A549 (cell line): ENCODE results near the gene EP400. TPM values are rescaled to one million over a fixed set of nuclear protein-coding genes. Genes with fewer than 3 reads are reported as not detected.

Experiments used
- ATAC-seq, 2 experiments: fragments of 200-7000 bp in 1 of 2; fragments of >200 bp in 1 of 2; cut with Nextera tagmentation in 1 of 2; cut with Tn5 transposase in 1 of 2; 3 replicates each; pipeline versions ENCODE4 v1.8.0 to v1.9.1; 2018 to 2020; ENCODE audit warnings: mild to moderate bottlenecking in 1 of 2, moderate library complexity in 1 of 2
- CTCF ChIA-PET: fragments of 300-600 bp; sonication (Branson Sonifier 250); formaldehyde crosslinking; extraction: SDS; loops from one replicate; lab custom pipeline; 2021; ENCODE audit warnings: antibody characterized with exemption, inconsistent platforms; lab: Yijun Ruan, JAX
- POLR2A ChIA-PET: fragments of 350-600 bp; formaldehyde crosslinking; extraction: SDS; loops from one replicate; lab custom pipeline; 2021; ENCODE audit warnings: antibody characterized with exemption, inconsistent platforms; lab: Yijun Ruan, JAX
- DNase-seq, 2 experiments: peaks; one replicate each; pipeline versions ENCODE4 v3.0.0 to v3.0.0-alpha.2; 2011 to 2016; ENCODE audit warnings: low read depth in 1 of 2, low spot score in 1 of 2
- FAIRE-seq: peaks from 2 replicates; lab custom pipeline; 2011; peaks lifted over from hg19 to GRCh38; lab: Jason Lieb, UNC
- H3K27ac ChIP-seq, 2 experiments: fragments of >200 bp; sonication (Bioruptor Twin); formaldehyde crosslinking; 3 replicates each; pipeline ENCODE4 v1.5.1; 2016 to 2017
- H3K4me1 ChIP-seq: fragments of >200 bp; sonication (Bioruptor Twin); formaldehyde crosslinking; 3 replicates; pipeline ENCODE4 v1.6.1; 2016
- H3K4me2 ChIP-seq: fragments of >200 bp; sonication (Bioruptor Twin); formaldehyde crosslinking; 3 replicates; pipeline ENCODE4 v1.6.1; 2016
- H3K4me3 ChIP-seq: fragments of >200 bp; sonication (Bioruptor Twin); formaldehyde crosslinking; 3 replicates; pipeline ENCODE4 v1.5.1; 2016
- H3K9me3 ChIP-seq: fragments of >200 bp; sonication (Bioruptor Twin); formaldehyde crosslinking; 3 replicates; pipeline ENCODE4 v1.6.1; 2016
- BHLHE40 ChIP-seq: IDR thresholded peaks from 2 replicates; pipeline ENCODE4 v1.6.1; 2012; ENCODE audit warnings: low read depth, low read length, inconsistent platforms
- CEBPB ChIP-seq, 2 experiments: fragments of >200 bp in 1 of 2; sonication (Bioruptor Twin) in 1 of 2; formaldehyde crosslinking in 1 of 2; IDR thresholded peaks; 2 replicates each; pipeline ENCODE4 v1.6.1; 2012 to 2016
- GATA3 ChIP-seq: IDR thresholded peaks from 2 replicates; pipeline ENCODE4 v1.6.1; 2012; ENCODE audit warnings: borderline replicate concordance
- HEYL ChIP-seq: fragments of 250-450 bp; sonication (Bioruptor Pico); IDR thresholded peaks from 2 replicates; pipeline ENCODE4 v1.8.0; 2021; ENCODE audit warnings: mild to moderate bottlenecking, moderate library complexity
- HOXA7 ChIP-seq: fragments of 250-450 bp; sonication (Bioruptor Pico); IDR thresholded peaks from 2 replicates; pipeline ENCODE4 v1.5.0; 2020; ENCODE audit warnings: mild to moderate bottlenecking, moderate library complexity
- JUNB ChIP-seq: fragments of >200 bp; sonication (Bioruptor Twin); formaldehyde crosslinking; IDR thresholded peaks from 2 replicates; pipeline ENCODE4 v1.6.1; 2016
- KDM5A ChIP-seq: fragments of 200-600 bp; sonication (generic); IDR thresholded peaks from 2 replicates; pipeline ENCODE4 v1.6.1; 2016; ENCODE audit warnings: antibody characterized with exemption, mild to moderate bottlenecking
- MAFK ChIP-seq: fragments of 450-650 bp; IDR thresholded peaks from 2 replicates; pipeline ENCODE4 v1.6.1; 2014; ENCODE audit not compliant: partially characterized antibody
- NFE2L2 ChIP-seq: fragments of 150-350 bp; conservative IDR thresholded peaks from 2 replicates; pipeline ENCODE4 v1.6.1; 2014; ENCODE audit warnings: low read length
- NPAS2 ChIP-seq: fragments of 250-450 bp; sonication (Bioruptor Pico); IDR thresholded peaks from 2 replicates; pipeline ENCODE4 v1.8.0; 2022; ENCODE audit warnings: mild to moderate bottlenecking, moderate library complexity, borderline replicate concordance
- NR3C1 ChIP-seq: fragments of >200 bp; sonication (Bioruptor Twin); formaldehyde crosslinking; IDR thresholded peaks from 3 replicates; pipeline ENCODE4 v1.6.1; 2017
- PHF8 ChIP-seq: fragments of 200-600 bp; sonication (generic); IDR thresholded peaks from 2 replicates; pipeline ENCODE4 v1.6.1; 2016; ENCODE audit warnings: low read depth, mild to moderate bottlenecking, antibody characterized with exemption, moderate library complexity, borderline replicate concordance
- POLR2AphosphoS2 ChIP-seq: conservative IDR thresholded peaks from 2 replicates; pipeline ENCODE4 v1.6.1; 2012; ENCODE audit warnings: low read length, improper control_type of control experiment, inconsistent platforms
- RCOR1 ChIP-seq: fragments of 150-350 bp; IDR thresholded peaks from 2 replicates; pipeline ENCODE4 v1.6.1; 2014; ENCODE audit warnings: antibody characterized with exemption, low read length, low read depth
- SMC3 ChIP-seq: fragments of >200 bp; sonication (Bioruptor Twin); formaldehyde crosslinking; IDR thresholded peaks from 3 replicates; pipeline ENCODE4 v1.6.1; 2018; ENCODE audit warnings: inconsistent platforms
- SREBF2 ChIP-seq: fragments of 450-650 bp; IDR thresholded peaks from 2 replicates; pipeline ENCODE4 v1.6.1; 2014; ENCODE audit warnings: mild to moderate bottlenecking, moderate library complexity
- TFCP2L1 ChIP-seq: fragments of 250-450 bp; sonication (Bioruptor Pico); IDR thresholded peaks from 2 replicates; pipeline ENCODE4 v1.5.0; 2021; ENCODE audit warnings: mild to moderate bottlenecking
- ZNF302 ChIP-seq: fragments of 250-450 bp; sonication (Bioruptor Pico); IDR thresholded peaks from 2 replicates; pipeline ENCODE4 v1.9.0; 2021; ENCODE audit warnings: inconsistent platforms, mild to moderate bottlenecking, moderate library complexity
- WGBS: methylation state at CpG from one replicate; pipeline ENCODE4 v1.1.6; 2017; ENCODE audit errors: missing lambda C conversion rate; 5-methylcytosine and 5-hydroxymethylcytosine counted together
- polyA plus RNA-seq, 4 experiments: library from polyadenylated mRNA; depleted of rRNA in 3 of 4; stranded (reverse); fragments of >200 nt; fragmentation: RNase III in 1 of 4; extraction: RNeasy Plus Mini Kit Qiagen cat#74134 plus additional on column Dnase treatment in 1 of 4; gene quantifications; 2 replicates in 3 of 4; 3 replicates in 1 of 4; pipeline ENCODE4 v1.2.3, GENCODE V29; 2011 to 2017
- TF ChIP-seq, protein P1 (sequence below): IDR thresholded peaks from 2 replicates; pipeline ENCODE4 v1.6.1; 2012
- TF ChIP-seq, protein P2 (sequence below): fragments of 250-450 bp; sonication (Bioruptor Pico); IDR thresholded peaks from 2 replicates; pipeline ENCODE4 v1.5.0; 2021; ENCODE audit warnings: mild to moderate bottlenecking, moderate library complexity, borderline replicate concordance
- TF ChIP-seq, protein P3 (sequence below): fragments of 200-600 bp; sonication (generic); IDR thresholded peaks from 2 replicates; pipeline ENCODE4 v1.6.1; 2016; ENCODE audit warnings: antibody characterized with exemption, mild to moderate bottlenecking, moderate library complexity
- TF ChIP-seq, protein P4 (sequence below): fragments of 150-350 bp; IDR thresholded peaks from 2 replicates; pipeline ENCODE4 v1.6.1; 2014; ENCODE audit warnings: low read depth, mild to moderate bottlenecking, low read length
- TF ChIP-seq, protein P5 (sequence below): fragments of >200 bp; sonication (Bioruptor Twin); formaldehyde crosslinking; IDR thresholded peaks from 3 replicates; pipeline ENCODE4 v1.5.1; 2016
- TF ChIP-seq, protein P6 (sequence below): IDR thresholded peaks from 2 replicates; pipeline ENCODE4 v1.6.1; 2012; ENCODE audit warnings: low read depth, borderline replicate concordance

Gene EP400
- polyA plus RNA-seq, 2 of the 4 experiments (the other 2 are of a cell fraction) = 9.7 to 15.2 TPM

DNA sequence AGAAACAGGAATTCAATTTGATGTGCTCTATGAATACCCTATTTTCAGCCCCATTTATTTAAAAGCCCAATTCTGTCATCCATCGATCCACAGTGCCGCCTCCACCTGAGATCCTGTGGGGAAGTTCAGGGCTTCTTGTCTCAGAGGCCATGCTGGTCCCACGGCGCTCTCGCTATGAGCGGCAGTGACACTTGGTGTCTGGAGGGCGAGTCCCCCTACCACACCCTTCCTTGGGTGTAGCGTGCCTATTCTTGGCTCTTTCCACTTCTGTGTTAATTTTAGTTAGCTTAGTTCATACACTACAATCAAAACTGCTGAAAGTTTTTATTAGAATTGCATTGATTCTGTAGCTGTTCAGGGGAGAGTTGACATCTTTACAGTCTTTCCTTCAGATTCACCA lies 120.6 kb downstream of the EP400 start:
- DNase-seq (no peak), ATAC-seq (no peak), FAIRE-seq (no peak)
- H3K4me1 ChIP-seq = no peaks in the 10 kb centered on the region
- H3K27ac ChIP-seq = no peak overlapping the region
- 98% methylated on average over 8 of the region's 8 CpGs for WGBS
- TF ChIP-seq HOXA7 (no peak), TFCP2L1 (no peak), NR3C1 (no peak), MAFK (no peak), ZNF302 (CRISPR knock-in tag) (no peak), KDM5A (no peak), RCOR1 (no peak), SREBF2 (no peak)
- TF ChIP-seq, protein P1, sequence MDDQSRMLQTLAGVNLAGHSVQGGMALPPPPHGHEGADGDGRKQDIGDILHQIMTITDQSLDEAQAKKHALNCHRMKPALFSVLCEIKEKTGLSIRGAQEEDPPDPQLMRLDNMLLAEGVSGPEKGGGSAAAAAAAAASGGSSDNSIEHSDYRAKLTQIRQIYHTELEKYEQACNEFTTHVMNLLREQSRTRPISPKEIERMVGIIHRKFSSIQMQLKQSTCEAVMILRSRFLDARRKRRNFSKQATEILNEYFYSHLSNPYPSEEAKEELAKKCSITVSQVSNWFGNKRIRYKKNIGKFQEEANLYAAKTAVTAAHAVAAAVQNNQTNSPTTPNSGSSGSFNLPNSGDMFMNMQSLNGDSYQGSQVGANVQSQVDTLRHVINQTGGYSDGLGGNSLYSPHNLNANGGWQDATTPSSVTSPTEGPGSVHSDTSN = no peak
- TF ChIP-seq, protein P2, sequence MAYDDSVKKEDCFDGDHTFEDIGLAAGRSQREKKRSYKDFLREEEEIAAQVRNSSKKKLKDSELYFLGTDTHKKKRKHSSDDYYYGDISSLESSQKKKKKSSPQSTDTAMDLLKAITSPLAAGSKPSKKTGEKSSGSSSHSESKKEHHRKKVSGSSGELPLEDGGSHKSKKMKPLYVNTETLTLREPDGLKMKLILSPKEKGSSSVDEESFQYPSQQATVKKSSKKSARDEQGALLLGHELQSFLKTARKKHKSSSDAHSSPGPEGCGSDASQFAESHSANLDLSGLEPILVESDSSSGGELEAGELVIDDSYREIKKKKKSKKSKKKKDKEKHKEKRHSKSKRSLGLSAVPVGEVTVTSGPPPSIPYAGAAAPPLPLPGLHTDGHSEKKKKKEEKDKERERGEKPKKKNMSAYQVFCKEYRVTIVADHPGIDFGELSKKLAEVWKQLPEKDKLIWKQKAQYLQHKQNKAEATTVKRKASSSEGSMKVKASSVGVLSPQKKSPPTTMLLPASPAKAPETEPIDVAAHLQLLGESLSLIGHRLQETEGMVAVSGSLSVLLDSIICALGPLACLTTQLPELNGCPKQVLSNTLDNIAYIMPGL (CRISPR knock-in tag) = no peak
- TF ChIP-seq, protein P3, sequence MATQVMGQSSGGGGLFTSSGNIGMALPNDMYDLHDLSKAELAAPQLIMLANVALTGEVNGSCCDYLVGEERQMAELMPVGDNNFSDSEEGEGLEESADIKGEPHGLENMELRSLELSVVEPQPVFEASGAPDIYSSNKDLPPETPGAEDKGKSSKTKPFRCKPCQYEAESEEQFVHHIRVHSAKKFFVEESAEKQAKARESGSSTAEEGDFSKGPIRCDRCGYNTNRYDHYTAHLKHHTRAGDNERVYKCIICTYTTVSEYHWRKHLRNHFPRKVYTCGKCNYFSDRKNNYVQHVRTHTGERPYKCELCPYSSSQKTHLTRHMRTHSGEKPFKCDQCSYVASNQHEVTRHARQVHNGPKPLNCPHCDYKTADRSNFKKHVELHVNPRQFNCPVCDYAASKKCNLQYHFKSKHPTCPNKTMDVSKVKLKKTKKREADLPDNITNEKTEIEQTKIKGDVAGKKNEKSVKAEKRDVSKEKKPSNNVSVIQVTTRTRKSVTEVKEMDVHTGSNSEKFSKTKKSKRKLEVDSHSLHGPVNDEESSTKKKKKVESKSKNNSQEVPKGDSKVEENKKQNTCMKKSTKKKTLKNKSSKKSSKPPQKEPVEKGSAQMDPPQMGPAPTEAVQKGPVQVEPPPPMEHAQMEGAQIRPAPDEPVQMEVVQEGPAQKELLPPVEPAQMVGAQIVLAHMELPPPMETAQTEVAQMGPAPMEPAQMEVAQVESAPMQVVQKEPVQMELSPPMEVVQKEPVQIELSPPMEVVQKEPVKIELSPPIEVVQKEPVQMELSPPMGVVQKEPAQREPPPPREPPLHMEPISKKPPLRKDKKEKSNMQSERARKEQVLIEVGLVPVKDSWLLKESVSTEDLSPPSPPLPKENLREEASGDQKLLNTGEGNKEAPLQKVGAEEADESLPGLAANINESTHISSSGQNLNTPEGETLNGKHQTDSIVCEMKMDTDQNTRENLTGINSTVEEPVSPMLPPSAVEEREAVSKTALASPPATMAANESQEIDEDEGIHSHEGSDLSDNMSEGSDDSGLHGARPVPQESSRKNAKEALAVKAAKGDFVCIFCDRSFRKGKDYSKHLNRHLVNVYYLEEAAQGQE = no peak
- TF ChIP-seq, protein P4, sequence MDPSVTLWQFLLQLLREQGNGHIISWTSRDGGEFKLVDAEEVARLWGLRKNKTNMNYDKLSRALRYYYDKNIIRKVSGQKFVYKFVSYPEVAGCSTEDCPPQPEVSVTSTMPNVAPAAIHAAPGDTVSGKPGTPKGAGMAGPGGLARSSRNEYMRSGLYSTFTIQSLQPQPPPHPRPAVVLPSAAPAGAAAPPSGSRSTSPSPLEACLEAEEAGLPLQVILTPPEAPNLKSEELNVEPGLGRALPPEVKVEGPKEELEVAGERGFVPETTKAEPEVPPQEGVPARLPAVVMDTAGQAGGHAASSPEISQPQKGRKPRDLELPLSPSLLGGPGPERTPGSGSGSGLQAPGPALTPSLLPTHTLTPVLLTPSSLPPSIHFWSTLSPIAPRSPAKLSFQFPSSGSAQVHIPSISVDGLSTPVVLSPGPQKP = no peak
- no peak overlapping the region for H3K4me2 ChIP-seq
- ChIA-PET POLR2A (no interaction called here), CTCF (interaction anchor here (0.7 to 1.2 kb wide), 2 partner anchors 17 to 219 kb away, joined by 3 read pairs; no protein-coding TSS in a partner anchor)
- no peaks in the 10 kb centered on the region for H3K9me3 ChIP-seq
- H3K4me3 ChIP-seq = no peak overlapping the region

DNA sequence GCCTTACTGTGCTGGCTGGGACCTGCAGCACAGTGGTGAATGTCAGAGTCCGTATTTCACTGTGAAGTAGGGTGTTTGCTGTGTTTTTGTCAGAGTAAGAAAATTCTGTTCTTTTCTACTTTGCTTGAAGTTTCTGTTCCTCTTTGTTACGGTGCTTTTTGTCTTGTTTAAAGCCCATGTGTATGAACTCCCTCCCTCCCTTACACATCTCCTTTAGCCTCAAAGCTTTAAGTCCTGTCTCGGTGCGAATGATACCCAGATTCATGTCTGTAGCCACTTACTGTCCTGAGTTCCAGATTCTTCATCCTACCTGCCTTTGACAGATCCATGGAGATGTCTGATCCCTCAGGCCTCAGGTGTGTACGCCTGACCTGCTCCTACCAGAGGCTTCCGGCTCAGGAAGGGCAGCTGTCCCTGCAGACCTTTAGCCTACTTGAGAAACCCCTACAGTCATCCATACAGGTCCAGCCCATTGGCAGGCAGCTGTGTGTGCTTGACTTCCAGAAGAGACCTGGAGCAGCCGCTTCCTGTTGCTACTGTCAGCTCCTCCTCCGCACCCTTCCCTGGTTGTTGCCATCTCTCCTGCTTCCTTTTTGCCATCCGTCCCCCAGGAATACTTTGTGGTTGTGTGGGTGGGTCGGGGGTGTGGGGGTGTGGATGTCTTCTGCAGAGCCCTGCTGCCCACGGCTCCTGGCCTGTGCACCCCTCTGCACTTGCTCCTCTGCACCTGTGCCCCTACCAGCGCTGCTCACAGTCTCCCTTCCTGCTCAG lies 121.5 kb downstream of the EP400 start:
- H3K4me3 ChIP-seq = no peak overlapping the region
- 89% methylated on average over 12 of the region's 12 CpGs for WGBS
- FAIRE-seq (no peak), DNase-seq (no peak), ATAC-seq (no peak)
- CTCF ChIA-PET = interaction anchor here (0.5 to 1.4 kb wide), 4 partner anchors 12 to 286 kb away, joined by 3 to 4 read pairs (median 3); no protein-coding TSS in a partner anchor
- no peaks in the 10 kb centered on the region for H3K4me1 ChIP-seq
- H3K4me2 ChIP-seq = no peak overlapping the region
- no peak overlapping the region for H3K27ac ChIP-seq
- POLR2A ChIA-PET = no interaction called here
- no peak for TF ChIP-seq HOXA7
- TF ChIP-seq HEYL (CRISPR knock-in tag) = no peak
- TF ChIP-seq GATA3 = no peak
- TF ChIP-seq NPAS2 (CRISPR knock-in tag) = no peak
- TF ChIP-seq JUNB = no peak
- TF ChIP-seq CEBPB (IDR thresholded peaks at IDR 0.05) = no peak
- TF ChIP-seq, protein P5, sequence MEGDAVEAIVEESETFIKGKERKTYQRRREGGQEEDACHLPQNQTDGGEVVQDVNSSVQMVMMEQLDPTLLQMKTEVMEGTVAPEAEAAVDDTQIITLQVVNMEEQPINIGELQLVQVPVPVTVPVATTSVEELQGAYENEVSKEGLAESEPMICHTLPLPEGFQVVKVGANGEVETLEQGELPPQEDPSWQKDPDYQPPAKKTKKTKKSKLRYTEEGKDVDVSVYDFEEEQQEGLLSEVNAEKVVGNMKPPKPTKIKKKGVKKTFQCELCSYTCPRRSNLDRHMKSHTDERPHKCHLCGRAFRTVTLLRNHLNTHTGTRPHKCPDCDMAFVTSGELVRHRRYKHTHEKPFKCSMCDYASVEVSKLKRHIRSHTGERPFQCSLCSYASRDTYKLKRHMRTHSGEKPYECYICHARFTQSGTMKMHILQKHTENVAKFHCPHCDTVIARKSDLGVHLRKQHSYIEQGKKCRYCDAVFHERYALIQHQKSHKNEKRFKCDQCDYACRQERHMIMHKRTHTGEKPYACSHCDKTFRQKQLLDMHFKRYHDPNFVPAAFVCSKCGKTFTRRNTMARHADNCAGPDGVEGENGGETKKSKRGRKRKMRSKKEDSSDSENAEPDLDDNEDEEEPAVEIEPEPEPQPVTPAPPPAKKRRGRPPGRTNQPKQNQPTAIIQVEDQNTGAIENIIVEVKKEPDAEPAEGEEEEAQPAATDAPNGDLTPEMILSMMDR = no peak
- TF ChIP-seq, protein P6, sequence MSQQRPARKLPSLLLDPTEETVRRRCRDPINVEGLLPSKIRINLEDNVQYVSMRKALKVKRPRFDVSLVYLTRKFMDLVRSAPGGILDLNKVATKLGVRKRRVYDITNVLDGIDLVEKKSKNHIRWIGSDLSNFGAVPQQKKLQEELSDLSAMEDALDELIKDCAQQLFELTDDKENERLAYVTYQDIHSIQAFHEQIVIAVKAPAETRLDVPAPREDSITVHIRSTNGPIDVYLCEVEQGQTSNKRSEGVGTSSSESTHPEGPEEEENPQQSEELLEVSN = no peak
- TF ChIP-seq NFE2L2 = no peak
- TF ChIP-seq PHF8 = no peak
- TF ChIP-seq POLR2AphosphoS2 = no peak
- no peak for TF ChIP-seq BHLHE40
- no peak for TF ChIP-seq SMC3
- H3K9me3 ChIP-seq = no peaks in the 10 kb centered on the region
